Measurements from ENCODE around the gene PCSK9.

DNA sequence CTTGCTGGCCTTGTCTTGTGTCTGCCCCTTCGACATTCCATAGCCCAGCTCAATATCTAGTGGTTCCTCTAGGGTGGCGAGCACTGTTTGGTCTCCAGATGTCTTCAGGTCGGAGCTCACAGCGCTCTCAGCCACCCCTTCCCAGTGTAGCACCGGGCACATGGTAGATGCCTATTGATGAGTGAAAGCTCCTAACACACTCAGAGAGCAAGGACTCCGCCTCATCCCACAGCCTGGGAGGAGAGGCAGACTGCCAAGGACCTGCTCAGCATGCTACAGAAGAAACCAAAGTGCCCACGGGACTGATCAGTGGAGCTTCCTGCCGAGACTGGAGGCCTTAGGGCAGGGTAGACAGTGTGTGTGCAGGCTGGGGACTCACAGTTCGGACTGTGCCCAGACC is 10.9 kb downstream of the PCSK9 start:
- TF ChIP-seq POLR2A (IDR thresholded peaks at IDR 0.05; ENCODE audit: low read length), result no peak
- TF ChIP-seq KDM1A (IDR thresholded peaks at IDR 0.05; ENCODE audit: low read depth), result no peak
- TF ChIP-seq, protein P1, sequence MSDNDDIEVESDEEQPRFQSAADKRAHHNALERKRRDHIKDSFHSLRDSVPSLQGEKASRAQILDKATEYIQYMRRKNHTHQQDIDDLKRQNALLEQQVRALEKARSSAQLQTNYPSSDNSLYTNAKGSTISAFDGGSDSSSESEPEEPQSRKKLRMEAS (IDR thresholded peaks at IDR 0.05), result no peak
- TF ChIP-seq, protein P2, sequence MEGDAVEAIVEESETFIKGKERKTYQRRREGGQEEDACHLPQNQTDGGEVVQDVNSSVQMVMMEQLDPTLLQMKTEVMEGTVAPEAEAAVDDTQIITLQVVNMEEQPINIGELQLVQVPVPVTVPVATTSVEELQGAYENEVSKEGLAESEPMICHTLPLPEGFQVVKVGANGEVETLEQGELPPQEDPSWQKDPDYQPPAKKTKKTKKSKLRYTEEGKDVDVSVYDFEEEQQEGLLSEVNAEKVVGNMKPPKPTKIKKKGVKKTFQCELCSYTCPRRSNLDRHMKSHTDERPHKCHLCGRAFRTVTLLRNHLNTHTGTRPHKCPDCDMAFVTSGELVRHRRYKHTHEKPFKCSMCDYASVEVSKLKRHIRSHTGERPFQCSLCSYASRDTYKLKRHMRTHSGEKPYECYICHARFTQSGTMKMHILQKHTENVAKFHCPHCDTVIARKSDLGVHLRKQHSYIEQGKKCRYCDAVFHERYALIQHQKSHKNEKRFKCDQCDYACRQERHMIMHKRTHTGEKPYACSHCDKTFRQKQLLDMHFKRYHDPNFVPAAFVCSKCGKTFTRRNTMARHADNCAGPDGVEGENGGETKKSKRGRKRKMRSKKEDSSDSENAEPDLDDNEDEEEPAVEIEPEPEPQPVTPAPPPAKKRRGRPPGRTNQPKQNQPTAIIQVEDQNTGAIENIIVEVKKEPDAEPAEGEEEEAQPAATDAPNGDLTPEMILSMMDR (IDR thresholded peaks at IDR 0.05), result no peak
- TF ChIP-seq ZNF302 (CRISPR knock-in tag; IDR thresholded peaks at IDR 0.05), result no peak
- TF ChIP-seq CBX8 (IDR thresholded peaks at IDR 0.05), result no peak
- TF ChIP-seq EP300 (IDR thresholded peaks at IDR 0.05), result no peak
- TF ChIP-seq RAD21 (conservative IDR thresholded peaks at IDR 0.05 in 1 of 2, IDR thresholded peaks at IDR 0.05 in 1 of 2), result no peak
- TF ChIP-seq, protein P3, sequence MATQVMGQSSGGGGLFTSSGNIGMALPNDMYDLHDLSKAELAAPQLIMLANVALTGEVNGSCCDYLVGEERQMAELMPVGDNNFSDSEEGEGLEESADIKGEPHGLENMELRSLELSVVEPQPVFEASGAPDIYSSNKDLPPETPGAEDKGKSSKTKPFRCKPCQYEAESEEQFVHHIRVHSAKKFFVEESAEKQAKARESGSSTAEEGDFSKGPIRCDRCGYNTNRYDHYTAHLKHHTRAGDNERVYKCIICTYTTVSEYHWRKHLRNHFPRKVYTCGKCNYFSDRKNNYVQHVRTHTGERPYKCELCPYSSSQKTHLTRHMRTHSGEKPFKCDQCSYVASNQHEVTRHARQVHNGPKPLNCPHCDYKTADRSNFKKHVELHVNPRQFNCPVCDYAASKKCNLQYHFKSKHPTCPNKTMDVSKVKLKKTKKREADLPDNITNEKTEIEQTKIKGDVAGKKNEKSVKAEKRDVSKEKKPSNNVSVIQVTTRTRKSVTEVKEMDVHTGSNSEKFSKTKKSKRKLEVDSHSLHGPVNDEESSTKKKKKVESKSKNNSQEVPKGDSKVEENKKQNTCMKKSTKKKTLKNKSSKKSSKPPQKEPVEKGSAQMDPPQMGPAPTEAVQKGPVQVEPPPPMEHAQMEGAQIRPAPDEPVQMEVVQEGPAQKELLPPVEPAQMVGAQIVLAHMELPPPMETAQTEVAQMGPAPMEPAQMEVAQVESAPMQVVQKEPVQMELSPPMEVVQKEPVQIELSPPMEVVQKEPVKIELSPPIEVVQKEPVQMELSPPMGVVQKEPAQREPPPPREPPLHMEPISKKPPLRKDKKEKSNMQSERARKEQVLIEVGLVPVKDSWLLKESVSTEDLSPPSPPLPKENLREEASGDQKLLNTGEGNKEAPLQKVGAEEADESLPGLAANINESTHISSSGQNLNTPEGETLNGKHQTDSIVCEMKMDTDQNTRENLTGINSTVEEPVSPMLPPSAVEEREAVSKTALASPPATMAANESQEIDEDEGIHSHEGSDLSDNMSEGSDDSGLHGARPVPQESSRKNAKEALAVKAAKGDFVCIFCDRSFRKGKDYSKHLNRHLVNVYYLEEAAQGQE (IDR thresholded peaks at IDR 0.05), result no peak

All from A549 (cell line).